Measurements from ENCODE around the gene IL10RA. TPM values are rescaled to one million over a fixed set of nuclear protein-coding genes. Genes with fewer than 3 reads are reported as not detected.

IL10RA gene
- total and polyA plus RNA-seq, 2 experiments from 2014 or later = 0.10 TPM; not detected in 1

GRCh38 chr11:118017631-118018315 lies 31.6 kb downstream of the IL10RA start:
- TF ChIP-seq EZH2 (IDR thresholded peaks at IDR 0.05; ENCODE audit: low read depth, unreplicated experiment) = no peak
- TF ChIP-seq, protein P1, sequence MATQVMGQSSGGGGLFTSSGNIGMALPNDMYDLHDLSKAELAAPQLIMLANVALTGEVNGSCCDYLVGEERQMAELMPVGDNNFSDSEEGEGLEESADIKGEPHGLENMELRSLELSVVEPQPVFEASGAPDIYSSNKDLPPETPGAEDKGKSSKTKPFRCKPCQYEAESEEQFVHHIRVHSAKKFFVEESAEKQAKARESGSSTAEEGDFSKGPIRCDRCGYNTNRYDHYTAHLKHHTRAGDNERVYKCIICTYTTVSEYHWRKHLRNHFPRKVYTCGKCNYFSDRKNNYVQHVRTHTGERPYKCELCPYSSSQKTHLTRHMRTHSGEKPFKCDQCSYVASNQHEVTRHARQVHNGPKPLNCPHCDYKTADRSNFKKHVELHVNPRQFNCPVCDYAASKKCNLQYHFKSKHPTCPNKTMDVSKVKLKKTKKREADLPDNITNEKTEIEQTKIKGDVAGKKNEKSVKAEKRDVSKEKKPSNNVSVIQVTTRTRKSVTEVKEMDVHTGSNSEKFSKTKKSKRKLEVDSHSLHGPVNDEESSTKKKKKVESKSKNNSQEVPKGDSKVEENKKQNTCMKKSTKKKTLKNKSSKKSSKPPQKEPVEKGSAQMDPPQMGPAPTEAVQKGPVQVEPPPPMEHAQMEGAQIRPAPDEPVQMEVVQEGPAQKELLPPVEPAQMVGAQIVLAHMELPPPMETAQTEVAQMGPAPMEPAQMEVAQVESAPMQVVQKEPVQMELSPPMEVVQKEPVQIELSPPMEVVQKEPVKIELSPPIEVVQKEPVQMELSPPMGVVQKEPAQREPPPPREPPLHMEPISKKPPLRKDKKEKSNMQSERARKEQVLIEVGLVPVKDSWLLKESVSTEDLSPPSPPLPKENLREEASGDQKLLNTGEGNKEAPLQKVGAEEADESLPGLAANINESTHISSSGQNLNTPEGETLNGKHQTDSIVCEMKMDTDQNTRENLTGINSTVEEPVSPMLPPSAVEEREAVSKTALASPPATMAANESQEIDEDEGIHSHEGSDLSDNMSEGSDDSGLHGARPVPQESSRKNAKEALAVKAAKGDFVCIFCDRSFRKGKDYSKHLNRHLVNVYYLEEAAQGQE (IDR thresholded peaks at IDR 0.05; ENCODE audit: unreplicated experiment) = no peak
- TF ChIP-seq, protein P2, sequence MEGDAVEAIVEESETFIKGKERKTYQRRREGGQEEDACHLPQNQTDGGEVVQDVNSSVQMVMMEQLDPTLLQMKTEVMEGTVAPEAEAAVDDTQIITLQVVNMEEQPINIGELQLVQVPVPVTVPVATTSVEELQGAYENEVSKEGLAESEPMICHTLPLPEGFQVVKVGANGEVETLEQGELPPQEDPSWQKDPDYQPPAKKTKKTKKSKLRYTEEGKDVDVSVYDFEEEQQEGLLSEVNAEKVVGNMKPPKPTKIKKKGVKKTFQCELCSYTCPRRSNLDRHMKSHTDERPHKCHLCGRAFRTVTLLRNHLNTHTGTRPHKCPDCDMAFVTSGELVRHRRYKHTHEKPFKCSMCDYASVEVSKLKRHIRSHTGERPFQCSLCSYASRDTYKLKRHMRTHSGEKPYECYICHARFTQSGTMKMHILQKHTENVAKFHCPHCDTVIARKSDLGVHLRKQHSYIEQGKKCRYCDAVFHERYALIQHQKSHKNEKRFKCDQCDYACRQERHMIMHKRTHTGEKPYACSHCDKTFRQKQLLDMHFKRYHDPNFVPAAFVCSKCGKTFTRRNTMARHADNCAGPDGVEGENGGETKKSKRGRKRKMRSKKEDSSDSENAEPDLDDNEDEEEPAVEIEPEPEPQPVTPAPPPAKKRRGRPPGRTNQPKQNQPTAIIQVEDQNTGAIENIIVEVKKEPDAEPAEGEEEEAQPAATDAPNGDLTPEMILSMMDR (conservative IDR thresholded peaks at IDR 0.05; ENCODE audit: low read depth in 2 of 2) = no peak
- Mint-ChIP-seq H3K4me1 (no peaks in the 10 kb centered on the region), H3K9me3 (peaks cover 18% of the 10 kb centered on the region), H3K4me3 (no peak overlapping the region), H3K27me3 (ENCODE audit: insufficient read depth, low read depth, poor library complexity) (peaks cover 4% of the 10 kb centered on the region), H3K27ac (no peak overlapping the region), H3K36me3 (ENCODE audit: low read depth) (no peaks in the 10 kb centered on the region)
- Histone ChIP-seq H3K79me2 (replicated peaks; ENCODE audit: insufficient read depth) (no peaks in the 10 kb centered on the region), H3K27ac (ENCODE audit: low read depth) (no peak overlapping the region), H3K4me2 (no peak overlapping the region), H3K9me2 (ENCODE audit: insufficient read depth) (0 out of 2 replicates have a peak, but pooled peaks cover 12% of the 10 kb centered on the region), H2AFZ (no peak overlapping the region), H4K20me1 (replicated peaks; ENCODE audit: insufficient read depth) (no peaks in the 10 kb centered on the region), H3K36me3 (ENCODE audit: insufficient read depth) (no peaks in the 10 kb centered on the region), H3K27me3 (ENCODE audit: insufficient read depth) (no peaks in the 10 kb centered on the region), H3K4me3 (no peak overlapping the region), H3K4me1 (ENCODE audit: insufficient read depth) (no peaks in the 10 kb centered on the region), H3F3A (replicated peaks; ENCODE audit: low read depth) (no peaks in the 10 kb centered on the region)
- DNase-seq (ENCODE audit: low spot score) (no peak), ATAC-seq (no peak)

DNA sequence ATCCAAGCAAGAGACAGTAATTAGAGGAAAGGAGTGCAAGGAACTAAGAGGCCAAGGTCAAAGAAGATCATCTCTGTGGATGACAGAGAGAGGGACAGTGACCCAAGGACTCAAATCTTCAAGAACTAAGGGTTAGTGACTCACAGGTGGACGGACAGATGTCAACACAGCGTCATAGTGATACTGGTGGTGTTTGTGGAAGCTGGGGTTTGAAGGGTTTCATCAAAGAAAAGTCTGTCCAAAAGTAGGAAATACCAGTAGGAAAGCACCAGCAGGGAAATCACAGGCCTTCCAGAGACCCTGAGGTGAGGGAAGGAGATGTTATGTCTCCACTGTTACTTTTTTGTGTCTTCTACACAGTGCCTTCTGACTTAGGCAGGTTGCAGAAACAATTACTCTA lies 32.2 kb downstream of the IL10RA start:
- 0 out of 2 replicates have a peak, but pooled peaks cover 6% of the 10 kb centered on the region for H3K9me2 ChIP-seq (ENCODE audit: insufficient read depth)
- peaks cover 4% of the 10 kb centered on the region for H3K27me3 Mint-ChIP-seq (ENCODE audit: insufficient read depth, low read depth, poor library complexity)
- no peak overlapping the region for H2AFZ ChIP-seq
- no peak overlapping the region for H3K27ac ChIP-seq (ENCODE audit: low read depth)
- peaks cover 18% of the 10 kb centered on the region for H3K9me3 Mint-ChIP-seq
- H3K27ac Mint-ChIP-seq = no peak overlapping the region
- H3K4me3 ChIP-seq = no peak overlapping the region
- no peak overlapping the region for H3K4me2 ChIP-seq
- no peaks in the 10 kb centered on the region for H3K4me1 ChIP-seq (ENCODE audit: insufficient read depth)
- H3K4me3 Mint-ChIP-seq = no peak overlapping the region
- no peaks in the 10 kb centered on the region for H3K36me3 Mint-ChIP-seq (ENCODE audit: low read depth)
- H3K27me3 ChIP-seq (ENCODE audit: insufficient read depth) = no peaks in the 10 kb centered on the region
- H3K36me3 ChIP-seq (ENCODE audit: insufficient read depth) = no peaks in the 10 kb centered on the region
- H3K79me2 ChIP-seq (replicated peaks; ENCODE audit: insufficient read depth) = no peaks in the 10 kb centered on the region
- no peaks in the 10 kb centered on the region for H3K4me1 Mint-ChIP-seq
- DNase-seq (ENCODE audit: low spot score) = no peak
- ATAC-seq = no peak
- H3F3A ChIP-seq (replicated peaks; ENCODE audit: low read depth) = no peaks in the 10 kb centered on the region
- no peaks in the 10 kb centered on the region for H4K20me1 ChIP-seq (replicated peaks; ENCODE audit: insufficient read depth)
- TF ChIP-seq EZH2 (IDR thresholded peaks at IDR 0.05; ENCODE audit: low read depth, unreplicated experiment) = no peak
- TF ChIP-seq ZNF114 (CRISPR knock-in tag; IDR thresholded peaks at IDR 0.05) = no peak
- no peak for TF ChIP-seq POLR2AphosphoS5 (IDR thresholded peaks at IDR 0.05; ENCODE audit: low read depth)
- TF ChIP-seq, protein P1 (IDR thresholded peaks at IDR 0.05; ENCODE audit: unreplicated experiment) = no peak
- TF ChIP-seq CREB1 (CRISPR knock-in tag; IDR thresholded peaks at IDR 0.05; ENCODE audit: low read depth) = no peak
- no peak for TF ChIP-seq ETS1 (IDR thresholded peaks at IDR 0.05)
- TF ChIP-seq JUNB (IDR thresholded peaks at IDR 0.05; ENCODE audit: unreplicated experiment) = no peak
